DMS 273 (cell line): ENCODE measurements around the gene CIDEB.
"Not testable (repeated sequence)": the region's sequence is repeated elsewhere in the genome, so short reads cannot be mapped to it uniquely, and the experiment has no call there.

ENCODE experiments used
- DNase-seq: peaks from one replicate; lab custom pipeline; 2025; ENCODE audit not compliant: unreplicated experiment; lab: John Stamatoyannopoulos, UW

CIDEB gene, protein sequence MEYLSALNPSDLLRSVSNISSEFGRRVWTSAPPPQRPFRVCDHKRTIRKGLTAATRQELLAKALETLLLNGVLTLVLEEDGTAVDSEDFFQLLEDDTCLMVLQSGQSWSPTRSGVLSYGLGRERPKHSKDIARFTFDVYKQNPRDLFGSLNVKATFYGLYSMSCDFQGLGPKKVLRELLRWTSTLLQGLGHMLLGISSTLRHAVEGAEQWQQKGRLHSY

DNA sequence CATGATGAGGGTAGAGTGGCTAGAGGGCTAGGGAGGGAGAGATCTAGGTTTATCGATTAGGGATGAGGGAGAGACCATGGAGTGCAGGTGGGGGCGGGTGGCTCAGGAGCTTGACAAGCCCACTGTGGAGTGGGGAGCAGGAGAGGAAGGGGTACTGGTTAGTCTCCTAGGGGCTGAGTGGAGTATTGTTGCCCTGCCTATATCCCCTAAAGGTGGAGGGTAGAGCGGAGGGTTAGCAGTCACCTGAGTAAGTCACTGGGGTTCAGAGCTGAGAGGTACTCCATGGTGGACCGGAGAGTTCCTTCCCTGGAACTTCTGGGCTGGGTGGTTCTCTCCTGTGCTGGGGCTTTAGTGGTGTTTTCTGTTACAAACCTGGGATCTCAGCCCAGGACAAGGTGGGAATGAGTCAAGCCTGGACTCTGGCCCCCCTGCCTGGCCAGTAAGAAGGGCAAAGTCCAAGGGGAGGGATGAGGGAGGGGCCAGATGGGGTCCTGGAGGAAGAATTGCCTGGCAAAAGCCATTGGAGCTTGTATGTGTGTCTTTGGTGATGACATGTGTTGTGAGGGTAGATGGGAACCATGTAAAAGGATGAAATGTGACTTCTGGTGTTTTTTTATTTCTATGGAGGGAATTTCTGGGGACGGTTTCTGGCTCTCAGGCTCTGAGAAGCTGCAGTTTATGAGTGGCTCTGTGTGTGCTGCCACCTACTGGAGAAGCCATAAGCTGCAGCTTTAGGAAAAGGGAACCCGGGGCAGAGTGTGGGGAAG is at the start of gene CIDEB:
Gene CIDEB (minus strand): TSS at position 403 of the 767 bp plus-strand sequence. CDS start 119 bp downstream, at position 284.
- DNase-seq, result peak; percentile 75

DNA sequence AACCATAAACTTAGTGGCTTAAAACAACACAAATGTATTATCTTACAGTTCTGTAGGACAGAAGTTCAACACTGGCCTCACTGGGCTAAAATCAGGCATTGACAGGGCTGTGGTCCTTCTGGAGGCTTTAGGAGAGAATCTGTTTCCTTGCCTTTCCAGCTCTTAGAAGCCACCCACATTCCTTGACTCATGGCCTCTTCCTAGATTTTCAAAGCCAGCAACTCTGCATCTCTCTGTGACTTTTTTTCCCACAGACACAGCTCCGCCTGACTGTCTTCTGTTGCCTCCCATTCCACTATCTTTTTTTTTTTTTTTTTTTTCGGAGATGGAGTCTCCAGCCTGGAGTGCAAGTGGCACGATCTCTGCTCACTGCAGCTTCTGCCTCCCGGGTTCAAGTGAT is 48.4 kb upstream of the CIDEB start:
- no peak for DNase-seq

DNA sequence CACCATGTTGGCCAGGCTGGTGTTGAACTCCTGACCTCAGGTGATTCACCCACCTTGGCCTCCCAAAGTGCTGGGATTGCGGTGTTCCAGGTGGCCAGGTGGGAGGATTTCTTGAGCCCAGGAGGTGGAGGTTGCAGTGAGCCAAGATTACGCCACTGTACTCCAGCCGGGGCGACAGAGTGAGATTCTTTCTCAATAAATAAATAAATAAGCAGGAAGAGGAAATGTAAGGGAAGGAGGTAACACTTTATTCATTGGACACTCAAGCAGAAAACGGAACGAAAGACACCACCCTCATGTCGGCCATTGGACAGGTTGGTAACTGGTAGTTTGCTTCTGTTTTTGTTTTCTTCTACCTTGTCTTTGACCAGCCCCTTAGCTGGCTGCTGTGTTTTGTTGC is 47.2 kb upstream of the CIDEB start:
- DNase-seq, result no peak

DNA sequence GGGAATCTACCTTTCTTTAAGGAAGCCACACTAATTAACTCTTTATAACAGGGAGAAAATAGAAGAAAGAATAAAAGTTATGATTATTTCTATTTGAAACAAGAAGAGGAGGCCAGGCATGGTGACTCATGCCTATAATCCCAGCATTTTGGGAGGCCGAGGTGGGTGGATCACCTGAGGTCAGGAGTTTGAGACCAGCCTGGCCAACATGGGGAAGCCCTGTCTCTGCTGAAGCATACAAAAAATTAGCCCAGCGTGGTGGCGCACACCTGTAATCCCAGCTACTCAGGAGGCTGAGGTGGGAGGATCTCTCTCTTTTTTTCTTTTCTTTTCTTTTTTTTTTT is 46.7 kb upstream of the CIDEB start:
- not testable (repeated sequence) for DNase-seq

DNA sequence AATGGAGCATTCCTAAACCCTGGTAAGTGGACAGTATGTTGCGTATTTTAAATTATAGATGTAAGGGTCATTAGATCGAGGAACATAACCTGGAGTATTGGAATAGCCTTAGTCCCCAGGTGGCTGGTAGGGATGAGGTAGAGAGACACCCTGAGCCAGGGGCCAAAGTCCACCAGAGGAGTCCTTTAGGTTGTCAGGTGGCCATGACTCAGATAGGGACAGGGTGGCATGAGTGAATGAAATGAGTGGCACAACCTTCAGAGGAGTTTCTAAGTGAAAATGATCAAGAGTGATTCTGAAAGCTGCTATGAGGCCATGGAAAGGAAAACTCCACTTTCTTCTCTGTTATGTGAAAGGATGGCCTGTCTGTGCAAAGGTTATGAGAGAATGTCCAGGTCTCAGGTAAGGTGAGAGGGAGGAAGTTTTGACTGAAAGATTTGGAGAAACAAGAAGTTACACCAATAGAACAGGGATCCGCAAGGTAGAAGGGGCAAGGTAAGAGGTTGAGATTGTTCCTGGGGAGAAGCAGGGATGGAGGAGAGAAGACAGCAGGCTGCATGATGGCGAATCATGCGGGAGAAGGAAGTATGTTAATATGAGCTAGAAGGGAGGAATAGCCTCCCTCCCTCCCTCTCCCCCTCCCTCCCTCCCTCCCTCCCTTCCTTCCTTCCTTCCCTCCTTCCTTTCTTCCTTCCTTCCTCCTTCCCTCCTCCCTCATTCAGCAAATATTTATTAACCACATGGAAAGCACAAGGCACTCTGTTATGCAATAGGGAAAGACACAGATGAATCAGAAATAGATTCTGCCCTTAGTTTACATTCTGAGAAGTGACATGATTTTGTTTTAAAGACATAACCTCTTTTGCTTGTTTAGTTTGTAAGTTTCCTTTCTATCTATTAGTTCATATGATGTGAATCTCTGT is 46.0 kb upstream of the CIDEB start:
- DNase-seq, result no peak

DNA sequence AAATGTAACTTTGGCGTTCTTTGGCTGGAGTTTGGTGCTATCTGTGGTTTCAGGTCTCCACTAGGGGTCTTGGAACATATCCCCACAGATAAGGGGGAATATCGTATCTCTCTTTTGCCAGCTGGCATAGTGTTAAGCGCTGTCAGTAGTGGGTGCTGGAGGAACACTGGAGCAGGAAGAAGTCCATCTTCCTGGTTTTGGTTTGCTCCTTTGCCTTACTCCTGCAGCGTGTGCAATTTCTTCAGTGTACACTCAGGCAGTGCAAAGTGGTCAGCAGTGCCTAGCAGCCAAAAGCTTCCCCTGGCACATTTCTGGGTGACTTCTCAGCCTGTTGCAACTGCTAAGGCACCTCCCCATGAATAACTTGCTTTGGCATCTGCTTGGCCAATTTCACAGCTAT is 43.7 kb upstream of the CIDEB start:
- DNase-seq, result peak; percentile 74

DNA sequence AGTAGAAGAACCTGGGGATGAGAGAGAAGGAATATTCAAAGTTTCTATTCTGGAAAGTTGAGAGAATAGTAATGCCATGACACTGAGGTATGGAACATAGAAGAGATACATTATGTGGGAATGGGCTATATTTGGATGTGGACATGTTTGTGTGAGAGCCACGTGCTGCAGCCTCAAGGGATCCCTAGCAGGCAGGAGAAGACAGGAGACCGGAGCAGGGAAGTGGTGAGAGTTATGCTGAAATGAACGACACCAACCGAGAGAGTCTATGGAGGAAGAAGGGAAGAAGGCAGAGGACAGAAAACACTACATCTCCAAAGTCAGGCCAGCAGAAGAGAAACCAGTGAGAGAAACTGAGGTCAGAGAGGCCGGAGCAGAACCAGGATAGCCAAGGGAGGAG is 42.0 kb upstream of the CIDEB start:
- DNase-seq, result no peak

DNA sequence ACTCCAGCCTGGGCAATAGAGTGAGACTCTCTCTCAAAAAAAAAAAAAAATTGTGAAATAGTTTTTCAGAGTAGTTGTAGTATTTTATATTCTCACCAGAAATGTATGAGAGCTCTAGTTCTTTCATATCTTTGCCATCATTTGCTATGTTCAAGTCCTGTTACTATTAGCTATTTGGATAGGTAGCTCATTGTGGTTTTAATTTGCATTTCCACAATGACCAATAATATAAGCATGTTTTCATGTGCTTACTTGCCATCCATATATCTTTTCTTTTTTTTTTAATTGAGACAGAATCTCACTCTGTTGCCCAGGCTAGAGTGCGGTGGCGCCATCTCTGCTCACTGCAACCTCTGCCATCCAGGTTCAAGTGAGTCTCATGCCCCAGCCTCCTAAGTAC is 40.4 kb upstream of the CIDEB start:
- no peak for DNase-seq

DNA sequence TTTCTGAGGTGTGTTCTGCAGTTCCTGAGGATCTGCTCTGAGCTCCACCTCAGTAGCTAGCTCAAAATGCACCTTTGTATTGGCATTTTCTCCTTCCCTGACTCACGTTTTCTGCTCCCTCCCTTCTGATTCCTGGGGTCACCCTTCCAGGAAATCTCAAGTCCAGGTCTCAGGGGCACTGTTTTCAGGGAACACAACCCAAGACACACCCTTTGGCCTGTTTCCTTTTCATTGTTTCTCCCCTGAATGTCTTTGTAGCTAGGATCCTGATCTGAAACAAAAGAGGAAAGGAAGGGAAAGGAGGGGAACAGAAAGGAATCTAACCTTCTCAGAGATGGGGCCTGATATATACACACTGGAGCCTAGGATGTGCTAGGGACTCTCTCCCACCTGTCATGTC is 39.4 kb upstream of the CIDEB start:
- DNase-seq, result no peak

DNA sequence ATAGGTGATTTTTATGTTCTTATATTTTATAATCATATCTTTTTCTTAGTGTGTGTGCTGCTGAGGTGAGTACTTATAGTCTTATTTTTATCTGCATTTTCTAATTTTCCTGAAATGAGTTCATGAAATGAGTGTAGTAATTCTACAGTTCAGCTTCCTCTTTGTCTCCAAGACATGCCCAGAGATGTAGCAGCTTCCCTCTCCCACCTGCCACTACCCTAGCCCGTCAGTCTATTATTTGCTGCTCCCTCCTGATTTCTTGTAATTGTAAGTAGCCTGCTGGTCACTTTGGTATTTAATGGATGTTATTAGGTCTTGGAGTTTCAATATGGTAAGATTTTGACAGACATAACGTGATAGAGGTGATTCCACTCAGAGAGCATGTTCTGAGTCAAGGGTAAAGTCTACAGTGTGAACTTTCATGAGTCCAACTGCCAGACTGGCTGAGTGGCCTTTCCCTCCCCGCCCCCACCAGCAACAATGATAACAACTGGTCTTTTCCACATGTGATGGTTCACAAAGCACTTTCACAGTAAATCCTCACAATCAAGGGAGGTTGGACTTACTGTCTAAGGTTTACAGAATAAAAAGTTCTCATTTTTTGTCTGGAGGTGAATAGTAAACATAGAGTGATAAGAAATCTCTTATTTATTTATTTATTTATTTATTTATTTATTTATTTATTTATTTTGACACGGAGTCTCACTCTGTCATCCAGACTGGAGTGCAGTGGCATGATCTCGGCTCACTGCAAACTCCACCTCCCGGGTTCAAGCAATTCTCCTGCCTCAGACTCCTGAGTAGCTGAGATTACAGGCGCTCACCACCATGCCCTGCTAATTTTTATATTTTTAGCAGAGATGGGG is 36.3 kb upstream of the CIDEB start:
- DNase-seq, result no peak

DNA sequence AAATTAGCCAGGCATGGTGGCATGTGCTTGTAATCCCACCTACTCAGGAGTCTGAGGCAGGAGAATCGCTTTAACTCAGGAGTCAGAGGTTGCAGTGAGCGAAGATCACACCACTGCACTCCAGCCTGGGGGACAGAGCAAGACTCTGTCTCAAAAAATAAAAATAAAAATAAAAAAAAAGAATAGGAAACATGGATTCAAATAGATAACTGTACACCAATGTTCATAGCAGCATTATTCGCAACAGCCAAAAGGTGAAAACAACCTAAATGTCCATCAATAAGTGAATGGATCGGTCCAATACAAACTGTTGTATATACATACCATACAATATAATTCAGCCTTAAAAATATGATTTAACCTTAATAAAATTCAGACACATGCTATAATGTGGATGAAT is 35.1 kb upstream of the CIDEB start:
- DNase-seq, result no peak

DNA sequence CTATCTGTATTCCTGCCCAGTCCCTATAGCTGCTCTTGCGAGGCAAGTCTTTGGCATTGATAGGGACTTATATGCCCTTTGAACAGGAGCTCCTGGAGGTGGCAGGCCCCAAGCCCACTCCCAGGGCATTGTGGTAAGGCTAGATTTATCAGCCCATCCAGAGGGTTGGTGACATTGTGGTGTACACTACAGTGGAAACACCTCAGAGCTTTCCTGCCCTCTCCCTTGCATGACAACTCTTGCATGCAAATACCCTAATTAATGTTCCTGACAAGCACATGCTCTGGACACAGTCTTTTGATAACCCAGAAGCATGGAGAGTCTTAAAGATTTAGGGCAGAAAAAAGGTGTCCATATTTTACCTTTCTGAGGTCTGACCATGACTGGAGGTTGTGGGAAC is 32.8 kb upstream of the CIDEB start:
- no peak for DNase-seq

DNA sequence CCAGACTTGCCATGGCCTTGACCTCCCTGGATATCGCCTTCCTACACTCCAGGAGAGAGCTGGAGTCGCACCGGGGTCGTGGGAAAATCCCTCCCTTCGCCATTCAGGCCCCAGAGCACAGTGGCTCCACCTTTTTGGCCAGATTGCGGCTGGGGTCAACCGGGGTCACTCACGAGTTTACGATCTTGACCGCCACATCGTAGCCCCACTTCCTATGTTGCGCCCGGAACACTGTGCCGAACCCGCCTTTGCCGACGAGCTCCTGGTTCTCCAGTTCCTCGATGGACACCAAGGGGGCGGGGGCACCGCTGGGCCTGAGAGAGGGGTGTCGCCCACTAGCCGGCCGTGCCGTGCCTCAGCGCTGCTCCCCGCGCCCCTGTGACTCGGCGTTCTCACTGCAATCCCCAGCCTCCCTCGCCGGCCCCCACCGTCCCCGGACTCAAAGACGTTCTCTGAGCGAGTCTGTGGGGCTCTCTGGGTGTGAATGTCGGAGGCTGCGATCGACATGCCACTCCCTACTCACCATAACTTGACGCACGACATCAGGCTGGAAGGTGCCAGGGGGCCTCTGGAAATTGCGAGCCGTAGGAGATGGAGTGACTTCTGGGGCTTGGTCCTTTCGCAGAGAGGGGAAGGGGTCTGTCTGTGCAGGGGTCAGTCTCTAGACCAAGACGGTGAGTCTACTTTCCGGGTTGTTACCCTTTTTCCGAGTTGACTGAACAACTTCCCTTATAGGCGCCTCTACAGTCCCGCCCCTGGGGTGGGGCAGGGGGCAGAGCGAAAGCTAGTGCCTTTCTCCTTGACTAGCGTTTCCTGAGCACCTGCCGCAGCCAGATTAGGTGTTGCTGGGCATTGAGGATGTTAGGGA is 31.7 kb upstream of the CIDEB start, which contains the start of gene RIPK3:
Gene RIPK3 (minus strand): TSS at position 708 of the 868 bp plus-strand sequence. CDS start 165 bp downstream, at position 543.
- DNase-seq, result no peak

DNA sequence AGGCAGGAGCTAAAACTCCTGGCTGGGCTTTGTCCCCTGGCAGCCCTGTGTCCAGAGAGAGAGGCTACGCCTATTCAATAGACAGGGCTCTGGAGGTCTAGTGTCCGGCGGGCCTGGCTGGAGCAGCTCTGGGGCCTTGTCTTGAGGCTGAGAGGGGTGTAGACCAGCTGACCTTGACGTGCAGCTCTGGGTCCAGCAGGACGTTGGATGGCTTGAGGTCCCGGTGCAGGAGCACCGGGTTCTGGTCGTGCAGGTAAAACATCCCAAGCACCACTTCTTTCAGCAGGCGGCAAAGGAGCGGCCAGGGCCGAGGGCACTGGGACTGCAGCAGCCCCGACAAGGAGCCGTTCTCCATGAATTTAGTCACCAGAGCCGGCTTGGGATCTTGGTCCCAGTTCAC is 31.1 kb upstream of the CIDEB start:
- DNase-seq, result no peak

DNA sequence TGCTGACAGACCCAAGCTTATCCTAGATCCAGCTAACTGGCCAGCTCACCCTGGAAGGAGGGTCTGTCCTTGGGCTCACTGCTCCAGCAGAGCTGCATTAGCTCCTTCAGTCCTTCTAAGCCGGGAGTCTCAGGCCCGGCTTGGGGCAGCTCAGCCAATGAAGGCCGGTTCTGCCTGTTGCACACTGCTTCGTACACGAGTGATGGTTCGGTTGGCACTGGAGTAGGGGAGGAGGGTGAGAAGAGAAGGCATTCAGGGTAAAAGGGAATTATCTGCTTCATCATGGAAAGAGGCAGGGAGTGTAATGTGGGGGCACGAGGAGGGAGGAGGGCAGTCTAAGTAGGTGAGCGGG is 30.0 kb upstream of the CIDEB start:
- DNase-seq, result no peak

DNA sequence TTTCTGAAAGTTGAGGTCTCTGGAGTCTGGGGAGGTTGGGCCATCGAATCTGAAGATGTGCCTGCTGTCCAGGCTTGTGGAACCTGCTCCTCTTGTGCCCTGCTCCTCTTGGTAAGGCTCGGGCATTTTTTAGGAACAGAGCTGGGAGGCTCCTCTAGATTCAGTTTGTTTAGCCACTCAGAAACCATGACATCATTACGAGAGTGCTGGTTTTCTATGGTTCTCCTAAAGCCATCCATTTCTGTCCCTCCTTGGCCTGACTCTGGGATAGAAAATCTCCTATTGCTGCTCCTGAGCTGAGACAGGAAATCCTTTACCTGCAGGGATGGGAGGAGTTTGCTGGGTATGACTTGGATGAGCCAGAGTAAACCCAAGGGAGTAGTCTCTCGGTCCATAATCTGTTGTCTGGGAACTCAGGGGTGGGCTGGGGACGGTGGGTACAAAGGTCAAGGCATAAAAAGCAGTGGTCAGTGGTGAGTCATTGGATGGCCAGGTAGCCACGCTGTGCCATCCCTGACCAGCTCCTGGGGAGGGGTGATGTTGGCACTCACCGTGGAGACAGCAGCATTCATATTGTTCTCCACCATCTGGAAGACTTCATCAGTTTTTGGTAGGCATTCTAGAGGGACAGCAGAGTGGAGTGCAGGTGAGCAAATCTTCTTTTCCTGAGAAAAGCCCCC is 29.5 kb upstream of the CIDEB start:
- DNase-seq, result no peak

DNA sequence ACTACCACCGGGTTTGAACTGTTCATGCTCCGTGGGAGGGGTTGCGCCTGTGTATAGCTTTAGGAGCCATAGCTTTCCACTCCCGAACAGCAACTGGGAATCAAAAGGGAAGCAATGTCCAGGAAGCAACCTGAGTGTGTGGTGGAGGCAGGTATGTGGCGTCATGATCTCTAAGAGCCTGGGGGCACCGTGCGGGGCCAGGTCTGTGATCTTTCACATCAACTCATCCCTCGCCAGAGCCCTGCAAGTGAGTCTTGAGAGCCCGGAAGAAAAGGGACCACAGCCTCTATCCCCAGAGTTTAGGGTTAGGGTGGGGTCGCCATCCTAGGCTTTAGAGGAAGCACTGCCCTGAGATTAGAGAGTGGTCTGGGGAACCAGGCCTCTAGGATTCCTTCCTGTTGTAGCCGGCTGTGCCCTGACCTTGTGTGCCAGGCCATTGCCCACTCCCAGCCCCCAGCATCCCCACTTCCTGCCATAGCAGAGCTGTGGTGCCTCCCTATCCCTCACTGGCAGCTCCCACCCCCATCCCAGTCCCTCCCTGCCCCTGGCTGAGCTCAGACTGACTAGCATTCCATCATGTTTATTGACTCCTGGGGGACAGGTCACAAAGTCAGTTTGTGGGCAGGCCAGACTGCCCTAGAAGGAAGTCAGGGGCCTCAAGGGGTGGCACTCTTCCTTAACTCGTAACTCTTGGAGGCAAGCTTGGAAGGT is 27.8 kb upstream of the CIDEB start:
- DNase-seq, result no peak

DNA sequence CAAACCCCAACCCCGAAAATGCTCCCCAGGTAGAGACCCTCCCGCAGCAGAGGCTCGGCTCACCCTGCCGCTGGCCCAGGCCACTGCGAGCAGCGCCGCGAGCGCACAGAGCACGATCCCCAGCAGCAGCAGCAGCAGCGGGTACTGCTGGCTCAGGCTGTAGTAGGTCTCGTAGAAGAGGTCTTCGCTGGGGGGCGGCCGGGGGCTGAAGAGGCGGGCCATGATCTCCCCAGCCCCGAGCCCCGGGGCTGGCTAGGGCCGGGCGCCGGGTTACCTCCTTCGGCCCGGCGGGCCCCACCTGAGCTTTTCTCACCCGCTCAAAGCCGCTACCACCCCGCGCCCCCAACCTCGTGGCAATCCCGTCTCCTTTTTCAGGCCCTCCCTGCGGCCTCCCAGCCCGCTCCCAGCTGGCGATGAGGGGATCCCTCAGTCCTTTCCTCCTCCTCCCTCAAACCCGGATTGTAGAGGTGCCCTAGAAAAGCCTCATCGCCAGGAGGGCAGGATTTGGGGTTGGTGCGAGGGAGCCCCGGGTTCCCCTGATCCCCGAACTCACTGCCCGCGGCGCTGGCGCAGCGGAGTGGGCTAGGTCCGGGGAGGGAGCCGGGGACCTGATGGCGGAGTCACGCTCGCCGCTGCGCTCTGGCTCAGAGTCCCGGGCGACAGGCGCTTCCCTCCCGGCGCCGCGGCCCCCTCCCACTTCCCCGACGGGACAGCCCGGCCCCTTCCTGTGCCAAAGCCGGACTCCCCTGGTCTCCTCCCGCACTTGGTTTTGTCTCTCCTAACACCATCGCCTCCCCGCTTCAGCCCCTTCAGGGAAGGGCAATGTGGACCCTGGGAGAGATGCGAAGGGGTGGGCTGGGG is 26.9 kb upstream of the CIDEB start, which contains the start of gene ADCY4:
Gene ADCY4 (minus strand): TSS at position 641 of the 861 bp plus-strand sequence. CDS start 419 bp downstream, at position 222.
- peak; percentile 72 for DNase-seq
